ENCODE measurements around the gene AS3MT. TPM values are rescaled to one million over a fixed set of nuclear protein-coding genes. Genes with fewer than 3 reads are reported as not detected.
"Not testable (repeated sequence)": the region's sequence is repeated elsewhere in the genome, so short reads cannot be mapped to it uniquely, and the experiment has no call there.

Gene AS3MT
- total RNA-seq, 2 experiments from 2014 or later: 0.67 to 0.77 TPM

DNA sequence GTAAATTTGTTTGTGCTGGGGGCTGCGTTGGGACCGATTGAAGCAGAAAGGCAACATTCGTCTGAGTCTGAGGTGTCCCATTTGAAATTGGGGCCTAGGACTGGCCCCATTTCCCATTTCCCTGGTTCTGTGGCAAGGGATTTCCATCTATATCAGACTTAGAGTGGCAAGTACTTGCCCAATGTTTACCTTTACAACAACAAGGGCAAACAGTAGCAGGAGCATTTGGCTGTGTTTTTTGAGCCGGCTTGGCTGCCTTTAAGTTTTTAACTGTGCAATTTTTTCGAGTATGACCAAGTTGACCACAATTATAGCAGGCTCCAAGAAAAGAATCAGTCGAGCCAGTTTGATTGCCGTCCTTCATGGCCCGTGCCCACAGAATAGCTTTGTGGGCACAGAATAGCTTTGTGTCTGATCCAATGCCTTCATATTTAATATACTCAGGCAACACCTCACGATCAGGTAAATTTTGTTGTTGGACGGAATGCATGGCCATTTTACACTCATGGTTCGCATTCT, 27.4 kb upstream of the AS3MT start:
- Histone ChIP-seq H3K9me3 (ENCODE audit: control insufficient read depth in 1 of 2, insufficient read depth in 1 of 2, low read length in 2 of 2) (peaks cover 0 to 10% of the 10 kb centered on the region in 2 experiments), H3K4me3 (ENCODE audit: low read length) (no peak overlapping the region), H3K4me1 (ENCODE audit: insufficient read depth, low read length) (no peaks in the 10 kb centered on the region), H3K27ac (ENCODE audit: low read depth in 1 of 2, low read length in 2 of 2) (no peak overlapping the region), H3K36me3 (ENCODE audit: insufficient read depth, low read length) (no peaks in the 10 kb centered on the region), H3K27me3 (ENCODE audit: control insufficient read depth in 1 of 2, insufficient read depth in 2 of 2, low read length in 2 of 2) (no peaks in the 10 kb centered on the region)
- intact Hi-C loops (cut with DNase I, micrococcal nuclease): no loop called here
- H3K36me3 Mint-ChIP-seq (ENCODE audit: low read depth): no peaks in the 10 kb centered on the region
- CTCF ChIA-PET: no interaction called here
- H3K27ac Mint-ChIP-seq: no peak overlapping the region
- peaks cover 6% of the 10 kb centered on the region for H3K27me3 Mint-ChIP-seq
- H3K4me3 Mint-ChIP-seq: no peak overlapping the region
- DNase-seq: no peak
- POLR2A ChIA-PET: no interaction called here
- H3K9me3 Mint-ChIP-seq: peaks cover 8% of the 10 kb centered on the region
- no peaks in the 10 kb centered on the region for H3K4me1 Mint-ChIP-seq (ENCODE audit: low read depth)
- TF ChIP-seq, protein P1, sequence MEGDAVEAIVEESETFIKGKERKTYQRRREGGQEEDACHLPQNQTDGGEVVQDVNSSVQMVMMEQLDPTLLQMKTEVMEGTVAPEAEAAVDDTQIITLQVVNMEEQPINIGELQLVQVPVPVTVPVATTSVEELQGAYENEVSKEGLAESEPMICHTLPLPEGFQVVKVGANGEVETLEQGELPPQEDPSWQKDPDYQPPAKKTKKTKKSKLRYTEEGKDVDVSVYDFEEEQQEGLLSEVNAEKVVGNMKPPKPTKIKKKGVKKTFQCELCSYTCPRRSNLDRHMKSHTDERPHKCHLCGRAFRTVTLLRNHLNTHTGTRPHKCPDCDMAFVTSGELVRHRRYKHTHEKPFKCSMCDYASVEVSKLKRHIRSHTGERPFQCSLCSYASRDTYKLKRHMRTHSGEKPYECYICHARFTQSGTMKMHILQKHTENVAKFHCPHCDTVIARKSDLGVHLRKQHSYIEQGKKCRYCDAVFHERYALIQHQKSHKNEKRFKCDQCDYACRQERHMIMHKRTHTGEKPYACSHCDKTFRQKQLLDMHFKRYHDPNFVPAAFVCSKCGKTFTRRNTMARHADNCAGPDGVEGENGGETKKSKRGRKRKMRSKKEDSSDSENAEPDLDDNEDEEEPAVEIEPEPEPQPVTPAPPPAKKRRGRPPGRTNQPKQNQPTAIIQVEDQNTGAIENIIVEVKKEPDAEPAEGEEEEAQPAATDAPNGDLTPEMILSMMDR (IDR thresholded peaks at IDR 0.05): no peak
- ATAC-seq (ENCODE audit: poor library complexity): no peak

DNA sequence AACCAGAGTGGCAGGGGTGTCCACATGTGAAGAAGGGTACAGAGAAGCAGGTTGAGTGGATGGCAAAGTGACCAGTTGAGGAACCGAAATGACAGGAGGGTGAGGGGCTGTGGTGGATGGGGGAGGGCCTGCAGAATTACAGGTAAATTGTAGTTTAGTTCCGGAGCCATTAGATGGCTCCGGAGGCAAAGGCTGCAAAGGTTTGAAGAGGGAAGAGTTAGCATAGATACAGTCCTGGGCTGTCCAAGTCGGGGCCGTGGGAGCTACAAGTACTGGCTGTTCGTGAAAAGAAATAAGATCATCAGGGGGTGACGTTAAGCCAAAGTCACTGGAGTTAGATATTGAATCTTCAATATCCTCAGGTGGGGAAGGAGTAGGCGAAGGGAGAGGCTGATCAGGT, 26.1 kb upstream of the AS3MT start:
- H3K27me3 ChIP-seq (ENCODE audit: control insufficient read depth in 1 of 2, insufficient read depth in 2 of 2, low read length in 2 of 2); POLR2A ChIA-PET; H3K4me3 Mint-ChIP-seq; H3K4me1 ChIP-seq (ENCODE audit: insufficient read depth, low read length); H3K36me3 Mint-ChIP-seq (ENCODE audit: low read depth); H3K9me3 Mint-ChIP-seq; H3K4me1 Mint-ChIP-seq (ENCODE audit: low read depth); H3K9me3 ChIP-seq (ENCODE audit: control insufficient read depth in 1 of 2, insufficient read depth in 1 of 2, low read length in 2 of 2); DNase-seq; intact Hi-C loops (cut with DNase I, micrococcal nuclease); H3K4me3 ChIP-seq (ENCODE audit: low read length); H3K36me3 ChIP-seq (ENCODE audit: insufficient read depth, low read length); H3K27ac ChIP-seq (ENCODE audit: low read depth in 1 of 2, low read length in 2 of 2); CTCF ChIA-PET; H3K27ac Mint-ChIP-seq; ATAC-seq (ENCODE audit: poor library complexity); H3K27me3 Mint-ChIP-seq: not testable (repeated sequence)

DNA sequence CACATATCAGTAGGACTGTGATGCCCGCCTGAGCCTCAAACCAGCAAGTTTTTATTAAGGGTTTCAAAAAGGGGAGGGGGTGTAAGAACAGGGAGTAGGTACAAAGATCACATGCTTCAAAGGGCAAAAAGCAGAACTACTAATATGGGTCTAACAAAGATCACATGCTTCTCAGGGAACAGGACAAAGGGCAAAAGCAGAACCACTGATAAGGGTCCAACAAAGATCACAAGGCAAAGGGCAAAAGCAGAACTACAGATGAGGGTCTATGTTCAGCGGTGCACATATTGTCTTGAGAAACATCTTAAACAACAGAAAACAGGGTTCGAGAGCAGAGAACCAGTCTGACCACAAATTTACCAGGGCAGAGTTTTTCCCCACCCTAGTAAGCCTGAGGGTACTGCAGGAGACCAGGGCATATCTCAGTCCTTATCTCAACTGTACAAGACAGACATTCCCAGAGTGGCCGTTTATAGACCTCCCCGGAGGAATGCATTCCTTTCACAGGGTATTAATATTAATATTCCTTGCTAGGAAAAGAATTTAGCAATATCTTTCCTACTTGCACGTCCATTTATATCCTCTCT, 25.0 kb upstream of the AS3MT start:
- POLR2A ChIA-PET; H3K27ac Mint-ChIP-seq; intact Hi-C loops (cut with DNase I, micrococcal nuclease); H3K27ac ChIP-seq (ENCODE audit: low read depth in 1 of 2, low read length in 2 of 2); DNase-seq; CTCF ChIA-PET; H3K27me3 Mint-ChIP-seq; H3K27me3 ChIP-seq (ENCODE audit: control insufficient read depth in 1 of 2, insufficient read depth in 2 of 2, low read length in 2 of 2); H3K4me3 Mint-ChIP-seq; H3K4me1 Mint-ChIP-seq (ENCODE audit: low read depth); H3K36me3 Mint-ChIP-seq (ENCODE audit: low read depth); ATAC-seq (ENCODE audit: poor library complexity); H3K9me3 ChIP-seq (ENCODE audit: control insufficient read depth in 1 of 2, insufficient read depth in 1 of 2, low read length in 2 of 2); H3K9me3 Mint-ChIP-seq; H3K36me3 ChIP-seq (ENCODE audit: insufficient read depth, low read length); H3K4me3 ChIP-seq (ENCODE audit: low read length); H3K4me1 ChIP-seq (ENCODE audit: insufficient read depth, low read length): not testable (repeated sequence)

DNA sequence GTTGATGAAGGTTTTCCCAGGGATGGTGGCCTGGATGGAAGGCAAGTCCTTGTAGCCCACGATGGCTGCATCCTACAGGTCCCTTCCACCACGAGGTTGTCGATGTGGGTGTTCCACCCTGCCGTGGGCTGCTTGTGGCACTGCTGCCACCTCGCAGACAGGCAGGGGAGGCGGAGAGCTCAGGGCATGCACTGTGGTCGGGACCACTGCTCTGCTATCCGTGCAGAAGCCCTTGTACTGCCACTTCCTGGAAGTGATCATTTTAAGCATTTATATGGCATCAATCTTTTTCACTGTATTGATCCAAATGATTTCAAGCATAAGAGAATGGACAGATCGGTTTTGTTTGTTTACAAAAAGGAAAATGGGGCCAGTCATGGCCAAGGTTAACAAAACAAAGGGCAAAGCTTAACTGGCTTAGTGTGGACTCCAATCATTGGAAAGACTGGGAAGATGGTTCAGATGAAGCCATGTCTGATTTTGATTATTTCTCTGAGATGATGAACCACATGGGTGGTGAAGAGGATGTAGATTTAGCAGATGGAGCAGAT, 23.8 kb upstream of the AS3MT start:
- intact Hi-C loops (cut with DNase I, micrococcal nuclease): no loop called here
- Mint-ChIP-seq H3K36me3 (ENCODE audit: low read depth) (no peaks in the 10 kb centered on the region), H3K9me3 (no peaks in the 10 kb centered on the region), H3K27me3 (no peaks in the 10 kb centered on the region), H3K4me3 (no peak overlapping the region), H3K27ac (no peak overlapping the region), H3K4me1 (ENCODE audit: low read depth) (no peaks in the 10 kb centered on the region)
- POLR2A ChIA-PET: no interaction called here
- TF ChIP-seq, protein P1 (IDR thresholded peaks at IDR 0.05): no peak
- CTCF ChIA-PET: no interaction called here
- H3K4me1 ChIP-seq (ENCODE audit: insufficient read depth, low read length): no peaks in the 10 kb centered on the region
- H3K27me3 ChIP-seq (ENCODE audit: control insufficient read depth in 1 of 2, insufficient read depth in 2 of 2, low read length in 2 of 2): no peaks in the 10 kb centered on the region
- H3K9me3 ChIP-seq (ENCODE audit: control insufficient read depth in 1 of 2, insufficient read depth in 1 of 2, low read length in 2 of 2): no peaks in the 10 kb centered on the region
- DNase-seq: no peak
- no peaks in the 10 kb centered on the region for H3K36me3 ChIP-seq (ENCODE audit: insufficient read depth, low read length)
- ATAC-seq (ENCODE audit: poor library complexity): no peak
- H3K4me3 ChIP-seq (ENCODE audit: low read length): no peak overlapping the region
- H3K27ac ChIP-seq (ENCODE audit: low read depth in 1 of 2, low read length in 2 of 2): no peak overlapping the region
